ENCODE data around the gene IGFALS. TPM values are rescaled to one million over a fixed set of nuclear protein-coding genes. Genes with fewer than 3 reads are reported as not detected.

The IGFALS gene
- total and polyA plus RNA-seq, 7 donors = 0.46 to 2.2 (median 1.2) TPM

GRCh38 chr16:1791256-1791942, 2.1 kb downstream of the IGFALS start:
- intact Hi-C loops (cut with DNase I) = no loop called here
- Histone ChIP-seq H3K36me3 (peaks cover 0 to 51% (median 30%) of the 10 kb centered on the region in 4 donors), H3K4me3 (no peak overlapping the region), H3K4me1 (no peaks in the 10 kb centered on the region), H3K27me3 (no peaks in the 10 kb centered on the region), H3K9me3 (no peaks in the 10 kb centered on the region), H3K27ac (no peak overlapping the region)
- TF ChIP-seq EP300 (IDR thresholded peaks at IDR 0.05) (no peak), POLR2AphosphoS5 (IDR thresholded peaks at IDR 0.05) (no peak), POLR2A (IDR thresholded peaks at IDR 0.05) (no peak)
- 96% methylated on average over 53 of the region's 53 CpGs for WGBS, 2 donors
- peak; percentile 57 for DNase-seq

DNA sequence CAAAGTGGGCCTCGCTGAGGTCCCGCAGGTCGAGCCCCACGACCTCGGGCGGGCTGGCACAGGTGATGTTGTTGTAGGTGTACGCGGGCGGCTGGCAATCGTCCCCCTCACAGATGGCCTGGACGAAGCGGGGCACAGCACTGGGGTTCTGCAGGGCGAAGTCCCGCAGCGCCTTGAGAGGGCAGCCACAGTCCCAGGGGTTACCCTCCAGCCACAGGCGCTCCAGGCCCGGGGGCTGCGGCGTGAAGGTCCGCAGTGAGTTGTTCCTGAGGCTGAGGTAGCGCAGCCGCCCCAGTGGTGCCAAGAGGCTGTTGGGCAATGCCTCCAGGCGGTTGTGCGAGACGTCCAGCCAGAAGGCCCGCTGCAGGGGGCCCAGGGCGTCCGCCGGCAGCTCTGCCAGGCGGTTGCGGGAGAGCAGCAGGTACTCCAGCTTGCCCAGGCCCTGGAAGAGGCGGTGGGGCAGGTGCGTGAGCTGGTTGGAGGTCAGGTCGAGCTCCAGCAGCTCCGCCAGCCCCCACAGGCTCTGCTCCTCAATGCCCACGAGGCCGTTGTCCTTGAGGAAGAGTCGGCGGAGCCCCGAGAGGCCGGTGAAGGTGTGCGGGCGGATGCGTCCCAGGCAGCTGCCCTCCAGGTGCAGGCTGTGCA, 2.8 kb downstream of the IGFALS start:
- Histone ChIP-seq H3K4me1 (peaks cover 0 to 3% (median 0%) of the 10 kb centered on the region in 4 donors), H3K27ac (no peak overlapping the region), H3K27me3 (no peaks in the 10 kb centered on the region), H3K4me3 (no peak overlapping the region), H3K9me3 (no peaks in the 10 kb centered on the region), H3K36me3 (peaks cover 0 to 57% (median 32%) of the 10 kb centered on the region in 4 donors)
- 95 to 96% methylated on average over 44 of the region's 44 CpGs for WGBS, 2 donors
- TF ChIP-seq, protein P1, sequence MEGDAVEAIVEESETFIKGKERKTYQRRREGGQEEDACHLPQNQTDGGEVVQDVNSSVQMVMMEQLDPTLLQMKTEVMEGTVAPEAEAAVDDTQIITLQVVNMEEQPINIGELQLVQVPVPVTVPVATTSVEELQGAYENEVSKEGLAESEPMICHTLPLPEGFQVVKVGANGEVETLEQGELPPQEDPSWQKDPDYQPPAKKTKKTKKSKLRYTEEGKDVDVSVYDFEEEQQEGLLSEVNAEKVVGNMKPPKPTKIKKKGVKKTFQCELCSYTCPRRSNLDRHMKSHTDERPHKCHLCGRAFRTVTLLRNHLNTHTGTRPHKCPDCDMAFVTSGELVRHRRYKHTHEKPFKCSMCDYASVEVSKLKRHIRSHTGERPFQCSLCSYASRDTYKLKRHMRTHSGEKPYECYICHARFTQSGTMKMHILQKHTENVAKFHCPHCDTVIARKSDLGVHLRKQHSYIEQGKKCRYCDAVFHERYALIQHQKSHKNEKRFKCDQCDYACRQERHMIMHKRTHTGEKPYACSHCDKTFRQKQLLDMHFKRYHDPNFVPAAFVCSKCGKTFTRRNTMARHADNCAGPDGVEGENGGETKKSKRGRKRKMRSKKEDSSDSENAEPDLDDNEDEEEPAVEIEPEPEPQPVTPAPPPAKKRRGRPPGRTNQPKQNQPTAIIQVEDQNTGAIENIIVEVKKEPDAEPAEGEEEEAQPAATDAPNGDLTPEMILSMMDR (IDR thresholded peaks at IDR 0.05) = no peak
- TF ChIP-seq POLR2A (IDR thresholded peaks at IDR 0.05) (no peak), EP300 (IDR thresholded peaks at IDR 0.05) (no peak), POLR2AphosphoS5 (IDR thresholded peaks at IDR 0.05) (no peak)
- intact Hi-C loops (cut with DNase I) = no loop called here
- DNase-seq = no peak

- no peak for DNase-seq
- 94 to 95% methylated on average over 15 of the region's 15 CpGs for WGBS, 2 donors
- no peaks in the 10 kb centered on the region for H3K27me3 ChIP-seq
- no peak overlapping the region for H3K27ac ChIP-seq
- H3K4me3 ChIP-seq = no peak overlapping the region
- no peak for TF ChIP-seq POLR2A (IDR thresholded peaks at IDR 0.05)
- TF ChIP-seq, protein P1 (IDR thresholded peaks at IDR 0.05) = no peak
- TF ChIP-seq POLR2AphosphoS5 (IDR thresholded peaks at IDR 0.05) = no peak
- no peak for TF ChIP-seq EP300 (IDR thresholded peaks at IDR 0.05)
- intact Hi-C loops (cut with DNase I) = no loop called here
- no peaks in the 10 kb centered on the region for H3K9me3 ChIP-seq
- peaks cover 0 to 8% (median 1%) of the 10 kb centered on the region in 4 donors for H3K4me1 ChIP-seq
- H3K36me3 ChIP-seq = peaks cover 0 to 61% (median 32%) of the 10 kb centered on the region in 4 donors
Observed at GRCh38 chr16:1790261-1790610, 3.3 kb downstream of the IGFALS start.

DNA sequence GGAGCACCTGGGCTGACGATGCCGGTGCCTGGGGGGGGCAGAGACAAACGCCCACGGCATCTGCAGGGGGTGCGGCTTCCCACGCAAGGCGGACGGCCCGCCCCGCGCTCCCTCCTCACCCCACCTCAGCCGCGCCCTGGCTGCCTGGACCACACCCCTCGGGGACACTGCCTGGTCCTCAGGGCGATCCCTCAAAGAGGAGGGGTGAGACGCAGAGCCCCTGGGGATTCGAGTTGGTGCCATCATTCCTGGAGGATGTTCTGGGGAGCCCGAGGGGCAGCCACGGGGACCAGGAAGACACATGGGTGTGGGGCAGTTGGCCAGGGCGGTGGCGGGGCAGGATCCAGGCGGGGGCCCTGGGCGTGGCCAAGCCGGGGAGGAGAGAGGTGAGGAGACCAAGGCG, 3.9 kb downstream of the IGFALS start:
- peak; percentile 58 for DNase-seq
- no peak overlapping the region for H3K4me3 ChIP-seq
- H3K27ac ChIP-seq = no peak overlapping the region
- H3K36me3 ChIP-seq = peaks cover 0 to 61% (median 32%) of the 10 kb centered on the region in 4 donors
- WGBS, 2 donors = 51 to 85% methylated on average over 25 of the region's 25 CpGs
- H3K4me1 ChIP-seq = peaks cover 0 to 14% (median 7%) of the 10 kb centered on the region in 4 donors
- intact Hi-C loops (cut with DNase I) = no loop called here
- TF ChIP-seq, protein P1 (IDR thresholded peaks at IDR 0.05) = no peak
- TF ChIP-seq EP300 (IDR thresholded peaks at IDR 0.05) = no peak
- no peaks in the 10 kb centered on the region for H3K27me3 ChIP-seq
- no peaks in the 10 kb centered on the region for H3K9me3 ChIP-seq

DNA sequence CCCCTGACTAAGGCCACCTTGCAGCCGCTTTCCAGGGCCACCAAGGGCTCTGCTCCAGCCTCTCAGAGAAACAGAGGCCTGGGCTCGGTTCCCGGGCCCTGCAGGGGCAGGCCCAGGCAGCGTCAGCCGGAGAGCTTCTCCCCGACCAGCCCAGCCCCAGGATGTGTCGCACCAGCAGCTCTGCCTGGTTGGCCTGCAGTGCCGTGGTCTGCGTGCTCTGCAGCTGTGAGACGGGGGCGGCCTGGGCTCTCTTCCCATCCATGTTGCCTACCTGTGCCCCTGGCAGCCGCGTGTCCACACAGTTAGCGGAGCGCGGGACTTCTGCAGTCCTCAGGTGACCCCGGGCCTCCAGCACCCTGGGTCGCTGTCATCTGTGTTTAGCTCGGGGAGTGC, 4.8 kb downstream of the IGFALS start:
- intact Hi-C loops (cut with DNase I) = no loop called here
- WGBS, 2 donors = 78 to 87% methylated on average over 19 of the region's 19 CpGs
- TF ChIP-seq EP300 (IDR thresholded peaks at IDR 0.05) = no peak
- TF ChIP-seq, protein P1 (IDR thresholded peaks at IDR 0.05) = no peak
- no peak for TF ChIP-seq POLR2AphosphoS5 (IDR thresholded peaks at IDR 0.05)
- no peak for TF ChIP-seq POLR2A (IDR thresholded peaks at IDR 0.05)

More for the DNA sequence above, 4.8 kb downstream of the IGFALS start:
- Histone ChIP-seq H3K9me3 (no peaks in the 10 kb centered on the region), H3K36me3 (peaks cover 0 to 61% (median 32%) of the 10 kb centered on the region in 4 donors), H3K4me3 (no peak overlapping the region), H3K4me1 (peaks cover 0 to 23% (median 16%) of the 10 kb centered on the region in 4 donors), H3K27me3 (no peaks in the 10 kb centered on the region), H3K27ac (no peak overlapping the region)
- peak; percentile 58 for DNase-seq

Data from sigmoid colon (tissue), 7 donors.